Activated naive CD4-positive, alpha-beta T cell treated with anti-CD3 and anti-CD28 coated beads, Interleukin-2, amount 50 U/mL, for 72 hours (primary cell): ENCODE data around the gene BSN. TPM values are rescaled to one million over a fixed set of nuclear protein-coding genes. Genes with fewer than 3 reads are reported as not detected.
A peak's percentile ranks its signal among the peaks of the same experiment; 100 is the strongest.
"Not testable (repeated sequence)": the region's sequence is repeated elsewhere in the genome, so short reads cannot be mapped to it uniquely, and the experiment has no call there.

Experiments
- ATAC-seq, 2 donors: fragments of 150-1000 bp; cut with Tn5 transposase; 2 replicates each; pipeline ENCODE4 v1.10.0; 2021; ENCODE audit warnings: mild to moderate bottlenecking in 2 of 2, moderate library complexity in 2 of 2
- DNase-seq, 2 donors: peaks; one replicate each; pipeline ENCODE4 v3.0.0; 2021 to 2022; ENCODE audit warnings: low spot score in 2 of 2
- H3K27ac Mint-ChIP-seq, 2 donors: one replicate each; pipeline ENCODE4 v1.8.0; 2022; ENCODE audit warnings: mild to moderate bottlenecking in 2 of 2, mixed read lengths in 2 of 2
- H3K36me3 Mint-ChIP-seq, 2 donors: one replicate each; pipeline ENCODE4 v1.8.0; 2022; ENCODE audit warnings: mixed read lengths in 2 of 2
- H3K9me3 Mint-ChIP-seq, 2 donors: one replicate each; pipeline ENCODE4 v1.8.0; 2022; ENCODE audit warnings: mixed read lengths in 2 of 2
- total RNA-seq, 2 donors: library from RNA; stranded (reverse); gene quantifications; one replicate each; pipeline ENCODE4 v1.2.3, GENCODE V29; 2022

The BSN gene
- total RNA-seq, 2 donors from 2014 or later: 0.06 to 0.20 TPM

GRCh38 chr3:49685846-49686245 lies 131.6 kb downstream of the BSN start:
- not testable (repeated sequence) for H3K9me3 Mint-ChIP-seq, DNase-seq, H3K27ac Mint-ChIP-seq, ATAC-seq
- peaks cover 11 to 13% of the 10 kb centered on the region in 2 donors for H3K36me3 Mint-ChIP-seq

- H3K36me3 Mint-ChIP-seq: peaks cover 11 to 13% of the 10 kb centered on the region in 2 donors
- ATAC-seq: peak; percentile 1 to 38
- DNase-seq: peak in 1 of 2 donors; percentile 35
- not testable (repeated sequence) for H3K27ac Mint-ChIP-seq, H3K9me3 Mint-ChIP-seq
Observed at GRCh38 chr3:49686346-49686745, 132.1 kb downstream of the BSN start.

DNA sequence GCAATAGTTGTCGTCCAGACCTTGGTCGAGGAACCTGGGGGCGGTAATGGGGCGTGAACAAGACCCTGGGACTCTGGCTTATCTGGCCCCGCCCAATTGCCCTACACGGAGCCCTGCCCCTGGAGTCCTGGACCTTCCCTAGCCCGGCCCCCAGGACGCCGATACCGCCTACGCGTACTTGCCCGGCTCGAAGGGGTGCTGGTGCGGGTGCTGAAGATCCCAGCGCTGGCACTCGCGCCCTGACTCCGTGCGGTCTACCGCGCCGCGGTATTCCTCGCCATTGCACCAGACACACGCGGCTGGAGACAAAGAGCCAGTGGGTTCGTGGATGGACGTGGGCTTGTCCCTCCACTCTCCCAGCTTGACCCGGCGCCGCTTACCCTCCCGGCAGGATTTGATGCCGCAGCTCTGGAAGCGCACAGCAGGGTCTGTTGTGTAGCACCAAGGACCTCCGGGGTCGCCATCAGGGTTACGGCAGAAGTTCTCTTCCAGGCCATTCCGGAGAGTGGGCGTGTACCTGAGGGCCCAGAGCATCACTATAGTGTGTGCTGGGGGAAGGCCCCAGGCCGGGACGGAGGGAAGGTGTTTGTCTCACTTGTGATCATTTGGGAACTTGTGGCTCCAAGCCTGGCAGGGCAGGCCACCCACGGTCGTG lies 132.6 kb downstream of the BSN start:
- DNase-seq (peak in 1 of 2 donors; percentile 51), ATAC-seq (peak; percentile 34 to 50)
- H3K36me3 Mint-ChIP-seq: peaks cover 11 to 13% of the 10 kb centered on the region in 2 donors
- H3K27ac Mint-ChIP-seq, H3K9me3 Mint-ChIP-seq: not testable (repeated sequence)

GRCh38 chr3:49687424-49687795 lies 133.1 kb downstream of the BSN start:
- H3K27ac Mint-ChIP-seq: not testable (repeated sequence)

GRCh38 chr3:49688338-49689045 lies 134.2 kb downstream of the BSN start:
- H3K9me3 Mint-ChIP-seq, DNase-seq: not testable (repeated sequence)
- peaks cover 11 to 13% of the 10 kb centered on the region in 2 donors for H3K36me3 Mint-ChIP-seq
- peak; percentile 4 to 35 for ATAC-seq
- H3K27ac Mint-ChIP-seq: peak overlapping the region; percentile 96 to 98

More at GRCh38 chr3:49687424-49687795, 133.1 kb downstream of the BSN start:
- DNase-seq, ATAC-seq, H3K9me3 Mint-ChIP-seq: not testable (repeated sequence)
- H3K36me3 Mint-ChIP-seq: peaks cover 11 to 13% of the 10 kb centered on the region in 2 donors

DNA sequence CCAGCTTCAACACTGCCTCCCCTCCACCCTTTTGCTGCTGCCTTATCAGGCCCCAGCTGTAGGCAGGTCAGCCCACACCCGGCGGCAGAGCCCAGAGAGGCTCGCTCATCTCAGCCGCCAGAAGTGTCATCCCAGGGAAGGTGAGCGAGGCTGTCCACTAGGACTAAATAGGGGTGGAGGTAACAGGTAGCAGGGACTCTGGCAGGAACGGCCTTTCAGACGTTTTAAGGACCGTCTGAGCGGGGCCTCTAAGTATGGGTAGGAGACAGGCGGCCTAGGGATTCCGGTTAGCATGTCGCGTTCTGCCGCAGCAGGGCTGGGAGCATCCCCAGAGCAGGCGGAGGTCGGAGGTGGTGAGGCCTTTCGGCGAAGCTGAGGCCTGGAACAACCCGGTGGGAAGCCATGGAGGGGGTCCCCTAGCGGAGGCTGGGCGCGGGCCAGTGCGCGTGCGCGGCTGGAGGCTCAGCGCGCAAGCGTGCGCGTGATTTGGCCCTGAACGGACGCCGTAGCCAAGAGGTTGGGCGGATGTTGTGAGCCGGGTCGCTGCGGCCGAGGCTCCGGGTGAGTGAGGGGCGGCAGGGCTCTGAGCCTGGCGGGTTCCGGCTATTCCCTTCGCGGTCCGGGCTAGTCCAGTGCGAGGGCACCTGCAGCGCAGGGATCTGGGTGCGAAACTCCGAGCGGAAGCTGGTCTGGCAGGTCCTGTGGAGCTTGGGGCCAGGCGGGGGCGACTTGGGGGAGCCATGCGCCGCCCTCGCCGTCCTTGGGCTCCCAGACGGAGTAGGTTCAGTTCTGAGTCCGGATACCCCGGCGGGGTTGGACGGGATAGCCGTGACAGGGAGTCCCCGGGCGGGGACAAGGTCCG lies 135.0 kb downstream of the BSN start, which contains the start of the genes MST1 and RNF123:
Gene MST1 (minus strand): TSS at position 429 of the 862 bp plus-strand sequence. CDS start 783 bp downstream, outside the sequence.
Gene RNF123 (plus strand): TSS at position 512 of the 862 bp plus-strand sequence. CDS start 1,609 bp downstream, outside the sequence.
- peak within 1 kb of the TSS; percentile 96 to 98 for H3K27ac Mint-ChIP-seq
- H3K9me3 Mint-ChIP-seq: no peaks in the 10 kb centered on the region
- DNase-seq (peak; percentile 93 to 97), ATAC-seq (peak; percentile 76 to 78)
- H3K36me3 Mint-ChIP-seq: peaks cover 11 to 13% of the 10 kb centered on the region in 2 donors

DNA sequence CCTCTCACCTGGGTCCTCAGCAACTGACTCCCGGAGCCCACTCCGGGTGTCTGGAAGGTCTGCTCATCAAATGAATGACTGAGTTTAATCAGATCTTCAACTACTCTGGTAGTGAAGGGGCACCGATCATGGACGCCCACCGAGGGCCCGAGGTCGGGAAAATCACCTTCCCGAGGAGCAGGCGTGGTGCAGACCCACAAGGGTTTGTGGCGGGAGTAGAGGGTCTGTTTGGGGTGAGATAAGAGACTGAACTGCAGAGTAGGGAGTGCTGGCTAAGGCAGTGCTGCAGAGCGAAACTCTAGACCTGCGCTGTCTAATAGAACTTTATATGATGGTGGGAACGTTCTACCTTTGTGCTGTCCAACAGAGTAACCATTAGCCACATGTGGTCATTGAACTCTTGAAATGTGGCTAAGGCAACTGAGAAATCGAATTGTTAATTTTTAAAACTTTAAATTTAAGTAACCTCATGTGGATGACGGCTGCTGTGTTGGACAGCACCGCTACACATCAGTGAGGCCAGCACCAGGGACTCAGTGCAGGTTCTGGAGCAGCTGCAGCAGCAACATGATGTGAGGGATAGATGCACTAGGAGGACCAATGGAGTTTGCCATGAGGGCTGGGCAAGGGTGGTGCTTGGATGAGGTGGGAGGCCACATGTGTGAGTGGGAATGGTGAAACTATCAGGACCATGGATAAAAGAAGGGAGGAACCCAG lies 135.8 kb downstream of the BSN start:
- not testable (repeated sequence) for DNase-seq, ATAC-seq, H3K9me3 Mint-ChIP-seq
- H3K27ac Mint-ChIP-seq: peak overlapping the region; percentile 96 to 98
- H3K36me3 Mint-ChIP-seq: peaks cover 11 to 13% of the 10 kb centered on the region in 2 donors

GRCh38 chr3:49690856-49691255 lies 136.6 kb downstream of the BSN start:
- Mint-ChIP-seq H3K27ac (peak overlapping the region in 1 of 2 donors; percentile 96), H3K36me3 (peaks cover 11 to 13% of the 10 kb centered on the region in 2 donors)
- not testable (repeated sequence) for DNase-seq, ATAC-seq, H3K9me3 Mint-ChIP-seq

DNA sequence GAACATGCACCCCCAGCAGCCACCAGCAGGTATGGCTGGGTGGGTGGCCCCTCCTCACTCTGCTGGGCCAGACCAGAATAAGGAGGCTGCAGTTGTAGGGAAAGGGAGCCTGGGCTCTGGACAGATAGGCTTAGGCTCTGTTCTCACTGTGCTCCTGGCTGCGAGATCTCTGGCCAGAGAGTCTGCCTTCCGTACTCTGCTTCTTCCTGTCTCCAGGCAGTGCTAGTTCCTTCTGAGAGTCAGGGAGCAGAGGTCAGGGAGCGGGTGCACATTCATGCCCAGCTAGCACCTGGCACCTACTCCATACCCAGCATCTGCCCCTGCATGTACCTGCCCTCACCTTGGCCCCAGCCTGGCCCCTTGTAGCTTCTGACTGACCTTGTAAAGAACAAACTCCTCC lies 137.2 kb downstream of the BSN start:
- H3K9me3 Mint-ChIP-seq, DNase-seq, ATAC-seq, H3K27ac Mint-ChIP-seq: not testable (repeated sequence)
- H3K36me3 Mint-ChIP-seq: peaks cover 11 to 13% of the 10 kb centered on the region in 2 donors

DNA sequence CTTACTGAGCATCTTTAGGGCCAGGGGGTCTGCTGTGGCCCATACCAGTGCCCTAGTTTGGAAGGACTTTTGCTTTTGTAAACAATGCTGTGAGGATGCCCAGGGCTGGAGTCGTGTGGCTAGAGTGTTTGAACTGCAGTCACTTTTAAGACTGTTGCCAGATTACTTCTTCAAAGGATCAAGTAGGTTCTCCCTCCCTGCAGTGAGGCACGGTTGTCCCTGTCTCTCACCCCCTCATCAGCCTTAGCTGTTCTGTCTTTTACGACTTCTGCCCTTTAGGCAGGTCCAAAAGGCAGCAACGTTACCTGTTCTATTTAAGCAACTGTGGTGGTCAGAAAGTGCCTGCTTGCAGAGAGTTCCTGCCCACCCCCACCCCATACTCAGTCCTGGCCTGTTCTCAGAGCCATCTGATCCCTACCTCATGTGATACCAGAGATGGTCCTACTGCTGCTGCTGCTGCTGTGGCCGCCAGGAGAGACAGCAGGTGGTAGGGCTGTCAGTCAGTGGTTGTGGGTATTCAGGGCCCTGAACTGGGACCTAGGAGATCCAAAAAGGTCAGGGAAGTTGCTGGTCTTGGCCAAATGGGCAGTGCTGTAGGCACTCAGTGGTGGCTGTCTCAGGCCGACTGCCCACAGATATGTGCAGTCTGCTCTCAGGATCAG lies 140.3 kb downstream of the BSN start:
- not testable (repeated sequence) for H3K27ac Mint-ChIP-seq, H3K9me3 Mint-ChIP-seq, H3K36me3 Mint-ChIP-seq, DNase-seq, ATAC-seq

- not testable (repeated sequence) for DNase-seq, H3K9me3 Mint-ChIP-seq, H3K27ac Mint-ChIP-seq, H3K36me3 Mint-ChIP-seq, ATAC-seq
Observed at GRCh38 chr3:49695350-49696015, 141.2 kb downstream of the BSN start.

GRCh38 chr3:49699281-49699979 lies 145.2 kb downstream of the BSN start:
- Mint-ChIP-seq H3K36me3 (no peaks in the 10 kb centered on the region), H3K9me3 (no peaks in the 10 kb centered on the region), H3K27ac (no peak overlapping the region)
- no peak for DNase-seq
- no peak for ATAC-seq

DNA sequence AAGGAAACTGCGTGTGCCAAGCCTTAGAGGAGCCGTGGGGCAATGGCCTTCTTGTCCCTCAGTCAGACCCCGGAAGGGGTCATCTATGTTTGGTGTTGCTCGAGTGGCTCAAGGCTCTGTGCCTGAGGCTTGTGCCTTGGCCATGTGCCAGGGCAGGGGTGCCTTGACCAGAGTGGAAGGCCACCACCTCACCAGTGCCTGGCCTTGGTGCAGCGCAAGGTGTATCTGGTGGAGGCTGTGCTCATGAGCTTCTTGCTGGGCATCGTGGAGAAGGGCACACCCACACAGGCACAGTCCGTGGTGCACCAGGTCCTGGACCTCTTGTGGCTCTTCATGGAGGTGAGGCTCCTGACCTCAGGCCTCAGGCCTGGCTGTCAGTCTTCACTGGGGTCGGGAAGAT lies 145.7 kb downstream of the BSN start:
- Mint-ChIP-seq H3K36me3 (no peaks in the 10 kb centered on the region), H3K27ac (no peak overlapping the region), H3K9me3 (no peaks in the 10 kb centered on the region)
- DNase-seq (no peak), ATAC-seq (no peak)

GRCh38 chr3:49700453-49701128 lies 146.3 kb downstream of the BSN start:
- DNase-seq (no peak), ATAC-seq (no peak)
- Mint-ChIP-seq H3K36me3 (no peaks in the 10 kb centered on the region), H3K9me3 (no peaks in the 10 kb centered on the region), H3K27ac (peak overlapping the region in 1 of 2 donors; percentile 33)
